Trophoblast cell (in vitro differentiated cells and primary cell): ENCODE results near the gene TNKS2.
A peak's percentile ranks its signal among the peaks of the same experiment; 100 is the strongest.

Source experiments
- DNase-seq, 2 donors: peaks; one replicate each; pipeline ENCODE4 v3.0.0-alpha.2; 2016
- H2AFZ ChIP-seq: 2 replicates; pipeline ENCODE4 v1.6.1; 2013; ENCODE audit warnings: low read length, moderate library complexity, mild to moderate bottlenecking; ENCODE audit not compliant: insufficient read depth, poor library complexity
- H2AK5ac ChIP-seq: 2 replicates; pipeline ENCODE4 v1.6.1; 2013; ENCODE audit warnings: mild to moderate bottlenecking, low read length
- H2BK120ac ChIP-seq: 2 replicates; pipeline ENCODE4 v1.6.1; 2013; ENCODE audit warnings: low read length, mild to moderate bottlenecking, moderate library complexity; ENCODE audit not compliant: insufficient read depth, poor library complexity
- H2BK12ac ChIP-seq: 2 replicates; pipeline ENCODE4 v1.6.1; 2013; ENCODE audit warnings: mild to moderate bottlenecking, low read length, moderate library complexity
- H2BK5ac ChIP-seq: 2 replicates; pipeline ENCODE4 v1.6.1; 2013; ENCODE audit warnings: low read length, low read depth, moderate library complexity, mild to moderate bottlenecking; ENCODE audit not compliant: poor library complexity
- H3K14ac ChIP-seq: 2 replicates; pipeline ENCODE4 v1.6.1; 2013; ENCODE audit warnings: mild to moderate bottlenecking, low read length
- H3K18ac ChIP-seq: 2 replicates; pipeline ENCODE4 v1.6.1; 2013; ENCODE audit warnings: mild to moderate bottlenecking, low read length
- H3K23ac ChIP-seq: 2 replicates; pipeline ENCODE4 v1.6.1; 2013; ENCODE audit warnings: low read length
- H3K27ac ChIP-seq: 2 replicates; pipeline ENCODE4 v1.5.1; 2013; ENCODE audit warnings: low read depth, mild to moderate bottlenecking, inconsistent platforms, low read length, moderate library complexity
- H3K27me3 ChIP-seq: 2 replicates; pipeline ENCODE4 v1.6.1; 2013; ENCODE audit warnings: inconsistent platforms, mild to moderate bottlenecking, low read length, moderate library complexity; ENCODE audit not compliant: insufficient read depth
- H3K36me3 ChIP-seq, 2 experiments: 1 replicate in 1 of 2; 2 replicates in 1 of 2; pipeline ENCODE4 v1.6.1; 2013; ENCODE audit warnings: low read length in 2 of 2, mild to moderate bottlenecking in 2 of 2, moderate library complexity in 1 of 2; ENCODE audit not compliant: insufficient read depth in 2 of 2, control insufficient read depth in 1 of 2
- H3K4ac ChIP-seq: 2 replicates; pipeline ENCODE4 v1.6.1; 2013; ENCODE audit warnings: low read depth, mild to moderate bottlenecking, low read length, moderate library complexity
- H3K4me1 ChIP-seq, 2 experiments: 1 replicate in 1 of 2; 2 replicates in 1 of 2; pipeline ENCODE4 v1.6.1; 2013; ENCODE audit warnings: low read length in 2 of 2, mild to moderate bottlenecking in 2 of 2, moderate library complexity in 1 of 2; ENCODE audit not compliant: insufficient read depth in 2 of 2, control insufficient read depth in 1 of 2
- H3K4me2 ChIP-seq: 2 replicates; pipeline ENCODE4 v1.6.1; 2013; ENCODE audit warnings: inconsistent platforms, mild to moderate bottlenecking, low read length, moderate library complexity
- H3K4me3 ChIP-seq: 2 replicates; pipeline ENCODE4 v1.5.1; 2013; ENCODE audit warnings: mild to moderate bottlenecking, low read depth, low read length, inconsistent platforms
- H3K79me1 ChIP-seq: one replicate; pipeline ENCODE4 v1.6.1; 2013; ENCODE audit warnings: low read length
- H3K79me2 ChIP-seq: 2 replicates; pipeline ENCODE4 v1.6.1; 2013; ENCODE audit warnings: low read length, mild to moderate bottlenecking; ENCODE audit not compliant: control insufficient read depth, insufficient read depth, poor library complexity
- H3K9ac ChIP-seq: 2 replicates; pipeline ENCODE4 v1.6.1; 2013; ENCODE audit warnings: mild to moderate bottlenecking, low read length
- H3K9me3 ChIP-seq: 2 replicates; pipeline ENCODE4 v1.6.1; 2013; ENCODE audit warnings: low read depth, mild to moderate bottlenecking, control low read depth, inconsistent platforms, low read length; ENCODE audit not compliant: insufficient read depth
- H4K12ac ChIP-seq: 2 replicates; pipeline ENCODE4 v1.6.1; 2013; ENCODE audit warnings: low read depth, mild to moderate bottlenecking, low read length, moderate library complexity
- H4K8ac ChIP-seq: 2 replicates; pipeline ENCODE4 v1.6.1; 2013; ENCODE audit warnings: low read depth, mild to moderate bottlenecking, low read length, moderate library complexity
- H4K91ac ChIP-seq: one replicate; pipeline ENCODE4 v1.6.1; 2013; ENCODE audit warnings: low read depth, mild to moderate bottlenecking, low read length, moderate library complexity
- WGBS: extraction: QIAGEN DNeasy Blood & Tissue Kit; methylation state at CpG from one replicate; pipeline ENCODE4 v1.1.7; 2013; ENCODE audit warnings: missing lambda C conversion rate; ENCODE audit not compliant: insufficient read length, insufficient coverage; ENCODE audit errors: extremely low coverage; 5-methylcytosine and 5-hydroxymethylcytosine counted together

The TNKS2 gene

DNA sequence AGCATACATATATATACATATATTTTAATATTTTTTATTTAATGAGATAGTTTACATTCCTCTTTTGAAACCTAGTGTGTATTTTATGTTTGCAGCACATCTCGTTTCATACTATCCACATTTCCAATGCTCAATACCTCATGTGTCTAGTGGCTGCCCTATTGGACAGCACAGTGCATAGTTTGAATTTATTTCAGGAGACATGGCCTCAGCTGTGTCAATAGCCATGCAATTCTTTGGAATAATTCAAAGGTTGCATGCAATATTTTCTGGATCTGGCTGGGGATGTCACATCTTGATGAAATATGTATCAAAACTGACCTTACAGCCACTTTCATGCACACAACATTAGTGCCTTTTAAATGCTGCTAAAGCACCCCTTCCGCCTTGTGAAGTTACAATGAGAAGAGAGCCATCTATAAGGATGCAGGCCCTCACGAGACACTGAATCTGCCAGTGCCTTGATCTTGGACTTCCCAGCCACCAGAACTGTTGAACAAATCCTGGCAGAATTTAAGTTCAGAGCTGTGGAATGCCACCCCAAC, 98.1 kb downstream of the TNKS2 start:
- Histone ChIP-seq H3K4ac (no peak overlapping the region), H2AK5ac (no peak overlapping the region), H3K18ac (no peak overlapping the region)

GRCh38 chr10:91897421-91897820, 99.2 kb downstream of the TNKS2 start:
- no peak overlapping the region for H3K4ac ChIP-seq
- no peak overlapping the region for H2BK5ac ChIP-seq
- H2AK5ac ChIP-seq = no peak overlapping the region
- no peak overlapping the region for H3K18ac ChIP-seq
- H3K9ac ChIP-seq = no peak overlapping the region
- no peak overlapping the region for H3K4me3 ChIP-seq
- no peak overlapping the region for H4K8ac ChIP-seq
- H2BK12ac ChIP-seq = no peak overlapping the region
- no peak overlapping the region for H4K91ac ChIP-seq
- no peak overlapping the region for H3K14ac ChIP-seq
- H3K9me3 ChIP-seq = no peaks in the 10 kb centered on the region
- H3K4me2 ChIP-seq = no peak overlapping the region
- H3K23ac ChIP-seq = no peak overlapping the region
- H3K79me2 ChIP-seq = no peaks in the 10 kb centered on the region
- H3K27me3 ChIP-seq = no peaks in the 10 kb centered on the region
- no peaks in the 10 kb centered on the region for H3K36me3 ChIP-seq
- no peak for DNase-seq
- no peak overlapping the region for H3K27ac ChIP-seq
- H4K12ac ChIP-seq = no peak overlapping the region
- WGBS = no CpG with 5 or more reads among the region's 8 CpGs
- H3K4me1 ChIP-seq = no peaks in the 10 kb centered on the region
- H2AFZ ChIP-seq = no peak overlapping the region
- H3K79me1 ChIP-seq = no peaks in the 10 kb centered on the region
- no peak overlapping the region for H2BK120ac ChIP-seq

More for the DNA sequence above, 98.1 kb downstream of the TNKS2 start:
- no peak overlapping the region for H4K8ac ChIP-seq
- H3K4me3 ChIP-seq = no peak overlapping the region
- DNase-seq = no peak
- no peaks in the 10 kb centered on the region for H3K79me1 ChIP-seq
- H3K4me2 ChIP-seq = no peak overlapping the region
- no peak overlapping the region for H2BK120ac ChIP-seq
- no peaks in the 10 kb centered on the region for H3K27me3 ChIP-seq
- no peaks in the 10 kb centered on the region for H3K9me3 ChIP-seq
- H3K14ac ChIP-seq = no peak overlapping the region
- H4K91ac ChIP-seq = no peak overlapping the region
- no peak overlapping the region for H2BK5ac ChIP-seq
- no peak overlapping the region for H4K12ac ChIP-seq
- H3K9ac ChIP-seq = no peak overlapping the region
- H3K79me2 ChIP-seq = no peaks in the 10 kb centered on the region
- H3K27ac ChIP-seq = no peak overlapping the region
- no peaks in the 10 kb centered on the region for H3K36me3 ChIP-seq
- no peaks in the 10 kb centered on the region for H3K4me1 ChIP-seq
- H2AFZ ChIP-seq = no peak overlapping the region
- H3K23ac ChIP-seq = no peak overlapping the region
- no CpG with 5 or more reads among the region's 3 CpGs for WGBS
- H2BK12ac ChIP-seq = no peak overlapping the region

- H3K27me3 ChIP-seq = no peaks in the 10 kb centered on the region
- H3K18ac ChIP-seq = no peak overlapping the region
- no peak overlapping the region for H3K23ac ChIP-seq
- H3K9me3 ChIP-seq = no peaks in the 10 kb centered on the region
- H3K27ac ChIP-seq = peak overlapping the region; percentile 26
- peaks cover 3% of the 10 kb centered on the region for H3K79me1 ChIP-seq
- peak; percentile 54 to 83 for DNase-seq
- H3K4me3 ChIP-seq = no peak overlapping the region
- no peak overlapping the region for H2AFZ ChIP-seq
- WGBS = no CpG with 5 or more reads among the region's 2 CpGs
- H2AK5ac ChIP-seq = no peak overlapping the region
- H3K4me2 ChIP-seq = no peak overlapping the region
- no peak overlapping the region for H3K4ac ChIP-seq
- H2BK12ac ChIP-seq = no peak overlapping the region
- H3K9ac ChIP-seq = no peak overlapping the region
- H3K79me2 ChIP-seq = no peaks in the 10 kb centered on the region
- no peaks in the 10 kb centered on the region for H3K36me3 ChIP-seq
- no peak overlapping the region for H4K91ac ChIP-seq
- no peak overlapping the region for H4K8ac ChIP-seq
- H3K4me1 ChIP-seq = peaks cover under 1% of the 10 kb centered on the region in 2 experiments
- no peak overlapping the region for H3K14ac ChIP-seq
- H4K12ac ChIP-seq = no peak overlapping the region
- no peak overlapping the region for H2BK5ac ChIP-seq
- no peak overlapping the region for H2BK120ac ChIP-seq
These were observed 103.8 kb downstream of the TNKS2 start for GRCh38 chr10:91901784-91902677.

- peaks cover 9% of the 10 kb centered on the region for H3K79me1 ChIP-seq
- H3K4me3 ChIP-seq = no peak overlapping the region
- no peaks in the 10 kb centered on the region for H3K27me3 ChIP-seq
- H3K27ac ChIP-seq = no peak overlapping the region
- H4K91ac ChIP-seq = no peak overlapping the region
- no peak overlapping the region for H2AFZ ChIP-seq
- DNase-seq = peak; percentile 18 to 25
- H3K9me3 ChIP-seq = no peaks in the 10 kb centered on the region
- no peak overlapping the region for H3K4ac ChIP-seq
- H3K18ac ChIP-seq = no peak overlapping the region
- H3K14ac ChIP-seq = no peak overlapping the region
- H2BK5ac ChIP-seq = no peak overlapping the region
- H2BK12ac ChIP-seq = no peak overlapping the region
- peaks cover 6 to 7% of the 10 kb centered on the region in 2 experiments for H3K4me1 ChIP-seq
- no peak overlapping the region for H3K9ac ChIP-seq
- no CpG with 5 or more reads among the region's 5 CpGs for WGBS
- H2AK5ac ChIP-seq = no peak overlapping the region
- no peak overlapping the region for H2BK120ac ChIP-seq
- H3K79me2 ChIP-seq = peaks cover 5% of the 10 kb centered on the region
- peaks cover 1 to 2% of the 10 kb centered on the region in 2 experiments for H3K36me3 ChIP-seq
- no peak overlapping the region for H4K12ac ChIP-seq
- H3K4me2 ChIP-seq = peak overlapping the region; percentile 77
- no peak overlapping the region for H4K8ac ChIP-seq
- H3K23ac ChIP-seq = no peak overlapping the region
These were observed 108.9 kb downstream of the TNKS2 start for GRCh38 chr10:91907033-91907594.
